ENCODE results near the gene CCR1. TPM values are rescaled to one million over a fixed set of nuclear protein-coding genes. Genes with fewer than 3 reads are reported as not detected.

CCR1 gene
- total and polyA plus RNA-seq, 2 of the 4 experiments (the other 2 are of a cell fraction): not detected

GRCh38 chr3:46168583-46169345 lies 39.3 kb downstream of the CCR1 start:
- H3K9ac ChIP-seq (ENCODE audit: low read depth, low read length): no peak overlapping the region
- no peak overlapping the region for H3K4ac ChIP-seq (ENCODE audit: low read depth, low read length)
- H3K4me2 ChIP-seq (ENCODE audit: low read depth, low read length): peak overlapping the region; percentile 61; the same call in 1 of the 2 replicates
- H3K14ac ChIP-seq (replicated peaks; ENCODE audit: low read depth, low read length): no peak overlapping the region
- H4K8ac ChIP-seq (ENCODE audit: low read depth in 2 of 2, low read length in 2 of 2): no peak overlapping the region
- POLR2A ChIA-PET (ENCODE audit: unreplicated experiment): no interaction called here
- no CpG with 5 or more reads among the region's 2 CpGs for WGBS, 2 experiments (ENCODE audit: extremely low coverage in 2 of 2, insufficient read length in 1 of 2)
- H3K9me3 ChIP-seq (ENCODE audit: control insufficient read depth, insufficient read depth, low read length): peaks cover 4% of the 10 kb centered on the region; the same call in 1 of the 2 replicates
- in situ Hi-C loops (cut with MboI; ENCODE audit: low sequenced_read_pairs): no loop called here
- no peaks in the 10 kb centered on the region for H3K79me1 ChIP-seq (ENCODE audit: low read depth in 1 of 2, low read length in 2 of 2)
- no peak overlapping the region for H2BK120ac ChIP-seq (ENCODE audit: low read depth, low read length)
- H3K4me3 ChIP-seq (ENCODE audit: insufficient read depth, low read depth, low read length): no peak overlapping the region
- TF ChIP-seq RCOR1 (IDR thresholded peaks at IDR 0.05; ENCODE audit: insufficient replicate concordance, low read length) (no peak), RFX5 (IDR thresholded peaks at IDR 0.05; ENCODE audit: low read depth, low read length) (no peak), NFE2L2 (IDR thresholded peaks at IDR 0.05; ENCODE audit: low read depth, low read length) (no peak), MAFK (IDR thresholded peaks at IDR 0.05; ENCODE audit: low read depth, low read length) (no peak), USF2 (IDR thresholded peaks at IDR 0.05; ENCODE audit: low read depth, low read length) (no peak), ELK1 (IDR thresholded peaks at IDR 0.05; ENCODE audit: borderline replicate concordance, low read depth, low read length) (no peak), BHLHE40 (IDR thresholded peaks at IDR 0.05; ENCODE audit: low read depth, low read length) (no peak), FOS (IDR thresholded peaks at IDR 0.05; ENCODE audit: low read depth, low read length) (no peak), MXI1 (IDR thresholded peaks at IDR 0.05; ENCODE audit: borderline replicate concordance, low read depth, low read length) (no peak), RAD21 (IDR thresholded peaks at IDR 0.05; ENCODE audit: low read length) (no peak), CTCF (conservative IDR thresholded peaks at IDR 0.05; ENCODE audit: low read depth, low read length) (no peak), SMC3 (IDR thresholded peaks at IDR 0.05; ENCODE audit: low read depth, low read length) (no peak), CEBPB (IDR thresholded peaks at IDR 0.05; ENCODE audit: low read depth, low read length) (no peak)
- H3K56ac ChIP-seq (ENCODE audit: extremely low read depth, insufficient read depth, low read length): no peak overlapping the region
- no peak overlapping the region for H3K23ac ChIP-seq (ENCODE audit: low read depth, low read length)
- no peaks in the 10 kb centered on the region for H4K20me1 ChIP-seq (ENCODE audit: insufficient read depth, low read length)
- peaks cover 4% of the 10 kb centered on the region; the same call in 1 of the 2 replicates for H3K27me3 ChIP-seq (ENCODE audit: control insufficient read depth, insufficient read depth, low read length)
- H3K36me3 ChIP-seq (ENCODE audit: control insufficient read depth, insufficient read depth, low read length): no peaks in the 10 kb centered on the region
- H3K27ac ChIP-seq (ENCODE audit: insufficient read depth, low read length): no peak overlapping the region
- no peak overlapping the region for H2AK9ac ChIP-seq (replicated peaks; ENCODE audit: low read depth, low read length, poor library complexity)
- H4K91ac ChIP-seq (ENCODE audit: insufficient read depth, low read depth, low read length): no peak overlapping the region
- intact Hi-C loops (cut with micrococcal nuclease): no loop called here
- peak overlapping the region; percentile 58 for H2BK5ac ChIP-seq (ENCODE audit: low read depth, low read length, poor library complexity, severe bottlenecking)
- dilution Hi-C loops (cut with HindIII; ENCODE audit: low sequenced_read_pairs, unreplicated experiment): no loop called here
- H2BK15ac ChIP-seq (ENCODE audit: low read depth, low read length): no peak overlapping the region
- H2AFZ ChIP-seq (replicated peaks; ENCODE audit: low read length, poor library complexity): no peak overlapping the region
- no peaks in the 10 kb centered on the region for H3K4me1 ChIP-seq (ENCODE audit: control insufficient read depth, insufficient read depth, low read length)
- CTCF ChIA-PET: no interaction called here
- no TSS peak for BruUV-seq (replicated peaks)
- no peak overlapping the region; the same call in 1 of the 2 replicates for H4K5ac ChIP-seq (ENCODE audit: low read depth, low read length)
- H2BK20ac ChIP-seq (ENCODE audit: low read depth, low read length): no peak overlapping the region
- no peaks in the 10 kb centered on the region for H3K9me1 ChIP-seq (ENCODE audit: insufficient read depth, low read length)
- H3K18ac ChIP-seq (ENCODE audit: low read depth, low read length): peak overlapping the region; percentile 65; the same call in 1 of the 2 replicates
- H2AK5ac ChIP-seq (ENCODE audit: low read depth, low read length): no peak overlapping the region
- ATAC-seq (ENCODE audit: low read depth) (peak; percentile 76), DNase-seq (peak; percentile 18)

Measured in IMR-90 (cell line).